ENCODE measurements around the gene YAF2. TPM values are rescaled to one million over a fixed set of nuclear protein-coding genes. Genes with fewer than 3 reads are reported as not detected.
"Not testable (repeated sequence)": the region's sequence is repeated elsewhere in the genome, so short reads cannot be mapped to it uniquely, and the experiment has no call there.

The YAF2 gene
- total and polyA plus RNA-seq, 2 experiments from 2014 or later = 15.3 to 35.5 TPM

GRCh38 chr12:42221726-42222125, 16.3 kb downstream of the YAF2 start:
- no peak overlapping the region for H2AFZ ChIP-seq
- no peaks in the 10 kb centered on the region for H3K36me3 ChIP-seq (replicated peaks; ENCODE audit: insufficient read depth, low read depth)
- peaks cover 4% of the 10 kb centered on the region for H4K20me1 ChIP-seq (ENCODE audit: insufficient read depth, poor library complexity, severe bottlenecking)
- no peak overlapping the region for H3K4me3 ChIP-seq
- H3K27ac ChIP-seq = no peak overlapping the region
- no peaks in the 10 kb centered on the region for H3K9me3 ChIP-seq (ENCODE audit: low read depth)
- H3K4me1 ChIP-seq (ENCODE audit: insufficient read depth) = no peaks in the 10 kb centered on the region
- WGBS (ENCODE audit: low lambda C conversion rate, missing lambda C conversion rate) = 44% methylated on average over 2 of the region's 2 CpGs
- H3K27me3 ChIP-seq = no peaks in the 10 kb centered on the region
- TF ChIP-seq EZH2phosphoT487 (IDR thresholded peaks at IDR 0.05; ENCODE audit: low read depth, severe bottlenecking, unreplicated experiment) = no peak
- TF ChIP-seq CTCF (IDR thresholded peaks at IDR 0.05; ENCODE audit: poor library complexity) = no peak
- no peak for TF ChIP-seq EZH2 (IDR thresholded peaks at IDR 0.05; ENCODE audit: borderline replicate concordance)
- no peak overlapping the region for H3K4me2 ChIP-seq
- DNase-seq (ENCODE audit: low spot score) = no peak
- H3K9me2 ChIP-seq (replicated peaks; ENCODE audit: insufficient read depth) = no peaks in the 10 kb centered on the region
- peaks cover 64% of the 10 kb centered on the region for H3K79me2 ChIP-seq

DNA sequence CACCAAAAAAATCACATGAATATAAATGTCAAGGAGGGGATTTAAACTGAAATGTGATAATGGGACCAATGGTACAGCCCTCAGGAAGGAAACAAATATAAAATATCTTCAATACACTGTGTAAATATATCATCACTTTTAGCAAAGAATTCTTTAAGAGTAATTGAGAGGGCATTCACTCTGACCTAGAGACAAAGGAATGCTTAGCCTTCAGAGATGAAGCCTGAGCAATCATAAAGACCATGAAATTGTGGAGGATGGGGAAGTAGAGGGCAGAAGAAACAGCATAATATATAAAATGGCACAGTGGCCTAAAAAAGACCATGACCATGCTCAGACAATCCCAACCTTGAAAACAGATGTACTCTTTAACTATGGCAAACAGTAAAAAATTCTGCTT, 20.4 kb downstream of the YAF2 start:
- H3K9me2 ChIP-seq (replicated peaks; ENCODE audit: insufficient read depth) = no peaks in the 10 kb centered on the region
- no peak overlapping the region for H3K4me3 ChIP-seq
- H3K27ac ChIP-seq = no peak overlapping the region
- peaks cover 63% of the 10 kb centered on the region for H3K79me2 ChIP-seq
- peaks cover 4% of the 10 kb centered on the region for H4K20me1 ChIP-seq (ENCODE audit: insufficient read depth, poor library complexity, severe bottlenecking)
- no peak overlapping the region for H2AFZ ChIP-seq
- TF ChIP-seq EZH2 (IDR thresholded peaks at IDR 0.05; ENCODE audit: borderline replicate concordance) = no peak
- TF ChIP-seq CTCF (IDR thresholded peaks at IDR 0.05; ENCODE audit: poor library complexity) = no peak
- TF ChIP-seq EZH2phosphoT487 (IDR thresholded peaks at IDR 0.05; ENCODE audit: low read depth, severe bottlenecking, unreplicated experiment) = no peak
- no peaks in the 10 kb centered on the region for H3K36me3 ChIP-seq (replicated peaks; ENCODE audit: insufficient read depth, low read depth)
- H3K4me1 ChIP-seq (ENCODE audit: insufficient read depth) = peaks cover 6% of the 10 kb centered on the region
- H3K27me3 ChIP-seq = no peaks in the 10 kb centered on the region
- no peak for DNase-seq (ENCODE audit: low spot score)
- no peak overlapping the region for H3K4me2 ChIP-seq
- H3K9me3 ChIP-seq (ENCODE audit: low read depth) = no peaks in the 10 kb centered on the region

- DNase-seq (ENCODE audit: low spot score) = no peak
Measured at GRCh38 chr12:42216737-42217136, 21.3 kb downstream of the YAF2 start.

GRCh38 chr12:42215759-42216158, 22.3 kb downstream of the YAF2 start:
- DNase-seq (ENCODE audit: low spot score); H2AFZ ChIP-seq; H3K4me2 ChIP-seq; H3K9me2 ChIP-seq (replicated peaks; ENCODE audit: insufficient read depth); H4K20me1 ChIP-seq (ENCODE audit: insufficient read depth, poor library complexity, severe bottlenecking); H3K4me1 ChIP-seq (ENCODE audit: insufficient read depth); H3K36me3 ChIP-seq (replicated peaks; ENCODE audit: insufficient read depth, low read depth); H3K4me3 ChIP-seq; H3K9me3 ChIP-seq (ENCODE audit: low read depth); H3K27ac ChIP-seq; H3K27me3 ChIP-seq: not testable (repeated sequence)
- 99% methylated on average over 4 of the region's 4 CpGs for WGBS (ENCODE audit: low lambda C conversion rate, missing lambda C conversion rate)
- H3K79me2 ChIP-seq = peaks cover 55% of the 10 kb centered on the region

More at GRCh38 chr12:42216737-42217136, 21.3 kb downstream of the YAF2 start:
- Histone ChIP-seq H3K9me2 (replicated peaks; ENCODE audit: insufficient read depth) (no peaks in the 10 kb centered on the region), H3K4me3 (no peak overlapping the region), H3K9me3 (ENCODE audit: low read depth) (no peaks in the 10 kb centered on the region), H3K79me2 (peaks cover 59% of the 10 kb centered on the region), H3K27me3 (no peaks in the 10 kb centered on the region), H3K4me2 (no peak overlapping the region), H3K4me1 (ENCODE audit: insufficient read depth) (peaks cover 6% of the 10 kb centered on the region), H3K27ac (no peak overlapping the region), H2AFZ (no peak overlapping the region), H4K20me1 (ENCODE audit: insufficient read depth, poor library complexity, severe bottlenecking) (no peaks in the 10 kb centered on the region), H3K36me3 (replicated peaks; ENCODE audit: insufficient read depth, low read depth) (no peaks in the 10 kb centered on the region)
- no peak for TF ChIP-seq CTCF (IDR thresholded peaks at IDR 0.05; ENCODE audit: poor library complexity)
- TF ChIP-seq EZH2phosphoT487 (IDR thresholded peaks at IDR 0.05; ENCODE audit: low read depth, severe bottlenecking, unreplicated experiment) = no peak
- no peak for TF ChIP-seq EZH2 (IDR thresholded peaks at IDR 0.05; ENCODE audit: borderline replicate concordance)
- 93% methylated on average over 1 of the region's 1 CpG for WGBS (ENCODE audit: low lambda C conversion rate, missing lambda C conversion rate)
